Measurements from ENCODE around the gene IL4R. TPM values are rescaled to one million over a fixed set of nuclear protein-coding genes. Genes with fewer than 3 reads are reported as not detected.

IL4R gene
- total RNA-seq, 2 donors from 2014 or later: 30.7 to 89.2 TPM

GRCh38 chr16:27379919-27380318 lies 66.1 kb downstream of the IL4R start:
- H3K9me3 ChIP-seq: no peaks in the 10 kb centered on the region
- TF ChIP-seq CTCF (IDR thresholded peaks at IDR 0.05): no peak
- TF ChIP-seq POLR2AphosphoS5 (IDR thresholded peaks at IDR 0.05): no peak
- no peak for TF ChIP-seq POLR2A (IDR thresholded peaks at IDR 0.05)
- H3K4me1 ChIP-seq (replicated peaks): no peaks in the 10 kb centered on the region
- no peaks in the 10 kb centered on the region for H3K36me3 ChIP-seq
- no peaks in the 10 kb centered on the region for H3K27me3 ChIP-seq (replicated peaks; ENCODE audit: insufficient read depth)
- WGBS: 93% methylated on average over 9 of the region's 9 CpGs
- intact Hi-C loops (cut with DNase I): no loop called here
- H3K4me3 ChIP-seq: no peak overlapping the region
- H3K27ac ChIP-seq: no peak overlapping the region
- no peak for DNase-seq (ENCODE audit: low spot score)

GRCh38 chr16:27381236-27381635 lies 67.5 kb downstream of the IL4R start:
- intact Hi-C loops (cut with DNase I): no loop called here
- no peak overlapping the region for H3K4me3 ChIP-seq
- no peak overlapping the region for H3K27ac ChIP-seq
- H3K36me3 ChIP-seq: no peaks in the 10 kb centered on the region
- TF ChIP-seq POLR2A (IDR thresholded peaks at IDR 0.05) (no peak), POLR2AphosphoS5 (IDR thresholded peaks at IDR 0.05) (no peak), CTCF (IDR thresholded peaks at IDR 0.05) (no peak)
- H3K27me3 ChIP-seq (replicated peaks; ENCODE audit: insufficient read depth): no peaks in the 10 kb centered on the region
- no peak for DNase-seq (ENCODE audit: low spot score)
- no peaks in the 10 kb centered on the region for H3K4me1 ChIP-seq (replicated peaks)
- no peaks in the 10 kb centered on the region for H3K9me3 ChIP-seq

GRCh38 chr16:27381974-27382855 lies 68.4 kb downstream of the IL4R start:
- Histone ChIP-seq H3K4me1 (replicated peaks) (no peaks in the 10 kb centered on the region), H3K27me3 (replicated peaks; ENCODE audit: insufficient read depth) (no peaks in the 10 kb centered on the region), H3K27ac (no peak overlapping the region), H3K4me3 (no peak overlapping the region), H3K36me3 (no peaks in the 10 kb centered on the region), H3K9me3 (no peaks in the 10 kb centered on the region)
- no peak for DNase-seq (ENCODE audit: low spot score)
- 71% methylated on average over 10 of the region's 10 CpGs for WGBS
- no peak for TF ChIP-seq POLR2A (IDR thresholded peaks at IDR 0.05)
- TF ChIP-seq CTCF (IDR thresholded peaks at IDR 0.05): no peak
- TF ChIP-seq POLR2AphosphoS5 (IDR thresholded peaks at IDR 0.05): no peak
- intact Hi-C loops (cut with DNase I): no loop called here

GRCh38 chr16:27383556-27384243 lies 69.9 kb downstream of the IL4R start:
- Histone ChIP-seq H3K4me3 (no peak overlapping the region), H3K4me1 (replicated peaks) (no peaks in the 10 kb centered on the region), H3K27me3 (replicated peaks; ENCODE audit: insufficient read depth) (no peaks in the 10 kb centered on the region), H3K27ac (no peak overlapping the region), H3K9me3 (no peaks in the 10 kb centered on the region), H3K36me3 (no peaks in the 10 kb centered on the region)
- no peak for TF ChIP-seq POLR2A (IDR thresholded peaks at IDR 0.05)
- no peak for TF ChIP-seq POLR2AphosphoS5 (IDR thresholded peaks at IDR 0.05)
- no peak for TF ChIP-seq CTCF (IDR thresholded peaks at IDR 0.05)
- WGBS: 75% methylated on average over 15 of the region's 15 CpGs
- no peak for DNase-seq (ENCODE audit: low spot score)
- intact Hi-C loops (cut with DNase I): no loop called here
